Spleen (tissue), 7 donors: ENCODE data around the gene WNT7A.

ENCODE experiments used
- POLR2A ChIP-seq, 3 donors: fragments of 450-650 bp; IDR thresholded peaks; one replicate each; pipeline ENCODE4 v1.5.1; 2017; ENCODE audit warnings: antibody characterized with exemption in 3 of 3, mild to moderate bottlenecking in 1 of 3
- POLR2AphosphoS5 ChIP-seq, 3 donors: sonication (generic); formaldehyde crosslinking; IDR thresholded peaks; one replicate each; pipeline ENCODE4 v1.5.1; 2017; ENCODE audit warnings: antibody characterized with exemption in 3 of 3
- TF ChIP-seq, protein P1 (sequence below), 11 experiments: fragments of 200-600 bp in 7 of 11; fragments of 450-650 bp in 4 of 11; sonication (generic) in 4 of 11; IDR thresholded peaks in 8 of 11; conservative IDR thresholded peaks in 3 of 11; 1 replicate in 7 of 11; 2 replicates in 4 of 11; pipeline versions ENCODE4 v1.4.0 to v1.8.0; 2016 to 2021; ENCODE audit warnings: antibody characterized with exemption in 11 of 11, inconsistent platforms in 4 of 11, mild to moderate bottlenecking in 1 of 11
- donor health status: DM: no; HTN: no; CAD: no; lungs with moderate emphysema.
- donor health status: DM: no; HTN: no; CAD: no.
- donor health status: DM: no; HTN: no; CAD: no.

DNA sequence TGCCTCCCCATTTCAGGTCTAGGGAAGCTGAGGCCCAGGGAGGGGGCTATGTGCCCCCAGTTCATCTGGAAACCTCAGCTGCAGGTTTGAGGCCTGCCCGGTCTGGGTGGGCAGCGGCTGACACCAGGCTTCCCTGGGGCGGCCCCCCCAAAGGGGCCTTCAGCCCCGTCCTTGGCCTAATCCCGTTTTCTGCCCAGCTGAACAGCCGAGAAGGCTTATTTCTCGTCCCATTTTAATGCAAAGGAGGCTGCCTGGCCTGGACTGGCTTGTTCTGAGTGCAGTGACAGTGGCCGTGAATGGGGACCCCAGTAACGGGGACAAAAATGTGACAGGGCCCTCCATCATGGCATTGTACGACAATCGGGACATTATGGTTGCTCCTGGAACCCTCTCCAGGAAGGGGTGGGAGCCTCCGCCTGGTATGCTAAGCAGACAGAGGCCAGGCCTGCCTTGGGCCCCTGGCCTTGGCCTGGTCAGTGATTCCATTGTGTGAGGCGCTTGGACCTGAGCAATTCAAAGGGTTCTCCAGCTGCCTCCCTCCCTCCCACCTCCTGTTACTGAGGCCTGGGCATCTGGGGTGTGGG, 93.9 kb downstream of the WNT7A start:
- TF ChIP-seq, protein P1, sequence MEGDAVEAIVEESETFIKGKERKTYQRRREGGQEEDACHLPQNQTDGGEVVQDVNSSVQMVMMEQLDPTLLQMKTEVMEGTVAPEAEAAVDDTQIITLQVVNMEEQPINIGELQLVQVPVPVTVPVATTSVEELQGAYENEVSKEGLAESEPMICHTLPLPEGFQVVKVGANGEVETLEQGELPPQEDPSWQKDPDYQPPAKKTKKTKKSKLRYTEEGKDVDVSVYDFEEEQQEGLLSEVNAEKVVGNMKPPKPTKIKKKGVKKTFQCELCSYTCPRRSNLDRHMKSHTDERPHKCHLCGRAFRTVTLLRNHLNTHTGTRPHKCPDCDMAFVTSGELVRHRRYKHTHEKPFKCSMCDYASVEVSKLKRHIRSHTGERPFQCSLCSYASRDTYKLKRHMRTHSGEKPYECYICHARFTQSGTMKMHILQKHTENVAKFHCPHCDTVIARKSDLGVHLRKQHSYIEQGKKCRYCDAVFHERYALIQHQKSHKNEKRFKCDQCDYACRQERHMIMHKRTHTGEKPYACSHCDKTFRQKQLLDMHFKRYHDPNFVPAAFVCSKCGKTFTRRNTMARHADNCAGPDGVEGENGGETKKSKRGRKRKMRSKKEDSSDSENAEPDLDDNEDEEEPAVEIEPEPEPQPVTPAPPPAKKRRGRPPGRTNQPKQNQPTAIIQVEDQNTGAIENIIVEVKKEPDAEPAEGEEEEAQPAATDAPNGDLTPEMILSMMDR (IDR thresholded peaks at IDR 0.05 in 8 of 11, conservative IDR thresholded peaks at IDR 0.05 in 3 of 11), result no peak
- no peak for TF ChIP-seq POLR2AphosphoS5 (IDR thresholded peaks at IDR 0.05)
- no peak for TF ChIP-seq POLR2A (IDR thresholded peaks at IDR 0.05)
